GM12891 (cell line): ENCODE results near the gene STK32B.

Experiments used
- DNase-seq: peaks from one replicate; pipeline ENCODE4 v3.0.0; 2011; ENCODE audit warnings: low spot score; ENCODE audit not compliant: insufficient read length
- FAIRE-seq: peaks from 2 replicates; lab custom pipeline; 2011; peaks lifted over from hg19 to GRCh38; lab: Jason Lieb, UNC
- PAX5 ChIP-seq: IDR thresholded peaks from 2 replicates; pipeline ENCODE4 v1.6.1; 2011; ENCODE audit warnings: low read length, moderate library complexity, mild to moderate bottlenecking; ENCODE audit not compliant: insufficient read depth, severe bottlenecking
- POLR2A ChIP-seq: IDR thresholded peaks from 2 replicates; pipeline ENCODE4 v1.6.1; 2011; ENCODE audit warnings: low read depth, low read length, control low read depth
- POLR2AphosphoS5 ChIP-seq: IDR thresholded peaks from 2 replicates; pipeline ENCODE4 v1.6.1; 2011; ENCODE audit warnings: low read depth, low read length, control low read depth
- POU2F2 ChIP-seq: IDR thresholded peaks from 2 replicates; pipeline ENCODE4 v1.6.1; 2011; ENCODE audit warnings: low read depth, mild to moderate bottlenecking, control low read depth, low read length, moderate library complexity
- SPI1 ChIP-seq: IDR thresholded peaks from 2 replicates; pipeline ENCODE4 v1.6.1; 2011; ENCODE audit warnings: low read depth, low read length, control low read depth
- TAF1 ChIP-seq: IDR thresholded peaks from 2 replicates; pipeline ENCODE4 v1.6.1; 2011; ENCODE audit warnings: low read depth, low read length, control low read depth

STK32B gene

GRCh38 chr4:5532100-5532499 is 480.8 kb downstream of the STK32B start:
- DNase-seq (no peak), FAIRE-seq (no peak)
- TF ChIP-seq SPI1, result no peak
- no peak for TF ChIP-seq POU2F2
- TF ChIP-seq TAF1, result no peak
- no peak for TF ChIP-seq POLR2AphosphoS5
- TF ChIP-seq POLR2A, result no peak
- TF ChIP-seq PAX5, result no peak

GRCh38 chr4:5539584-5539983 is 488.3 kb downstream of the STK32B start:
- DNase-seq (no peak), FAIRE-seq (no peak)
- TF ChIP-seq POLR2A (no peak), POU2F2 (no peak), TAF1 (no peak), PAX5 (no peak), SPI1 (no peak), POLR2AphosphoS5 (no peak)

GRCh38 chr4:5541169-5541568 is 489.9 kb downstream of the STK32B start:
- no peak for FAIRE-seq
- TF ChIP-seq POLR2AphosphoS5, result no peak
- DNase-seq, result no peak

GRCh38 chr4:5543681-5544080 is 492.4 kb downstream of the STK32B start:
- TF ChIP-seq TAF1 (no peak), POLR2A (no peak), SPI1 (no peak), PAX5 (no peak), POLR2AphosphoS5 (no peak), POU2F2 (no peak)
- FAIRE-seq, result no peak
- no peak for DNase-seq

- FAIRE-seq (no peak), DNase-seq (no peak)
- TF ChIP-seq PAX5 (no peak), POU2F2 (no peak), POLR2A (no peak), SPI1 (no peak), POLR2AphosphoS5 (no peak), TAF1 (no peak)
Observed at GRCh38 chr4:5544762-5545161, 493.5 kb downstream of the STK32B start.

- DNase-seq (no peak), FAIRE-seq (no peak)
- TF ChIP-seq POLR2A (no peak), PAX5 (no peak), POU2F2 (no peak), POLR2AphosphoS5 (no peak), SPI1 (no peak), TAF1 (no peak)
Observed at GRCh38 chr4:5545271-5545670, 494.0 kb downstream of the STK32B start.

GRCh38 chr4:5547651-5548249 is 496.5 kb downstream of the STK32B start:
- DNase-seq (no peak), FAIRE-seq (no peak)
- no peak for TF ChIP-seq PAX5
- TF ChIP-seq TAF1, result no peak
- no peak for TF ChIP-seq POLR2AphosphoS5
- TF ChIP-seq POU2F2, result no peak
- no peak for TF ChIP-seq SPI1
- TF ChIP-seq POLR2A, result no peak
